Neural cell (in vitro differentiated cells): ENCODE data around the gene RPL35A.

Experiments used
- EP300 ChIP-seq: fragments of 450-650 bp; conservative IDR thresholded peaks from 2 replicates; pipeline ENCODE4 v1.6.1; 2014; ENCODE audit warnings: antibody characterized with exemption, mild to moderate bottlenecking, moderate library complexity; ENCODE audit not compliant: poor library complexity, severe bottlenecking
- EZH2 ChIP-seq: fragments of 200-600, 300-800 bp; shearing (Covaris generic), sonication (generic); IDR thresholded peaks from 2 replicates; pipeline ENCODE4 v1.6.1; 2014; ENCODE audit warnings: antibody characterized with exemption, low read length, borderline replicate concordance, mild to moderate bottlenecking; ENCODE audit not compliant: insufficient read depth, poor library complexity, severe bottlenecking
- TF ChIP-seq, protein P1 (sequence below): fragments of 450-650 bp; IDR thresholded peaks from 2 replicates; pipeline ENCODE4 v1.5.1; 2014; ENCODE audit warnings: antibody characterized with exemption, mild to moderate bottlenecking, moderate library complexity; ENCODE audit not compliant: poor library complexity, severe bottlenecking
- TF ChIP-seq, protein P2 (sequence below): IDR thresholded peaks from 2 replicates; pipeline ENCODE4 v1.6.1; 2012; ENCODE audit warnings: borderline replicate concordance

DNA sequence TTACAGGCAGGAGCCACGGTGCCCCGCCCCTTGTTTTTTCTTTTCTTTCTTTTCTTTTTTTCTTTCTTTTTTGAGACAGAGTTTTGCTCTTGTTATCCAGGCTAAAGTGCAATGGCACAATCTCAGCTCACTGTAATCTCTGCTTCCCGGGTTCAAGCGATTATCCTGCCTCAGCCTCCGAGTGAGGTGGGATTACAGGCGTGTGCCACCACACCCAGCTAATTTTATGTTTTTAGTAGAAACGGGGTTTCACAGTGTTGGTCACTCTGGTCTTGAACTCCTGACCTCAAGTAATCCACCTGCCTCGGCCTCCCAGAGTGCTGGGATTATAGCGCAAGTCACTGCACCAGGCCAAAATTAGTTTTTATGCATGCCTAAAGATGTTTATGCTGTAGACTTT is 2.5 kb downstream of the RPL35A start:
- TF ChIP-seq EP300: no peak
- TF ChIP-seq, protein P1, sequence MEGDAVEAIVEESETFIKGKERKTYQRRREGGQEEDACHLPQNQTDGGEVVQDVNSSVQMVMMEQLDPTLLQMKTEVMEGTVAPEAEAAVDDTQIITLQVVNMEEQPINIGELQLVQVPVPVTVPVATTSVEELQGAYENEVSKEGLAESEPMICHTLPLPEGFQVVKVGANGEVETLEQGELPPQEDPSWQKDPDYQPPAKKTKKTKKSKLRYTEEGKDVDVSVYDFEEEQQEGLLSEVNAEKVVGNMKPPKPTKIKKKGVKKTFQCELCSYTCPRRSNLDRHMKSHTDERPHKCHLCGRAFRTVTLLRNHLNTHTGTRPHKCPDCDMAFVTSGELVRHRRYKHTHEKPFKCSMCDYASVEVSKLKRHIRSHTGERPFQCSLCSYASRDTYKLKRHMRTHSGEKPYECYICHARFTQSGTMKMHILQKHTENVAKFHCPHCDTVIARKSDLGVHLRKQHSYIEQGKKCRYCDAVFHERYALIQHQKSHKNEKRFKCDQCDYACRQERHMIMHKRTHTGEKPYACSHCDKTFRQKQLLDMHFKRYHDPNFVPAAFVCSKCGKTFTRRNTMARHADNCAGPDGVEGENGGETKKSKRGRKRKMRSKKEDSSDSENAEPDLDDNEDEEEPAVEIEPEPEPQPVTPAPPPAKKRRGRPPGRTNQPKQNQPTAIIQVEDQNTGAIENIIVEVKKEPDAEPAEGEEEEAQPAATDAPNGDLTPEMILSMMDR: no peak
- TF ChIP-seq EZH2: no peak
- TF ChIP-seq, protein P2, sequence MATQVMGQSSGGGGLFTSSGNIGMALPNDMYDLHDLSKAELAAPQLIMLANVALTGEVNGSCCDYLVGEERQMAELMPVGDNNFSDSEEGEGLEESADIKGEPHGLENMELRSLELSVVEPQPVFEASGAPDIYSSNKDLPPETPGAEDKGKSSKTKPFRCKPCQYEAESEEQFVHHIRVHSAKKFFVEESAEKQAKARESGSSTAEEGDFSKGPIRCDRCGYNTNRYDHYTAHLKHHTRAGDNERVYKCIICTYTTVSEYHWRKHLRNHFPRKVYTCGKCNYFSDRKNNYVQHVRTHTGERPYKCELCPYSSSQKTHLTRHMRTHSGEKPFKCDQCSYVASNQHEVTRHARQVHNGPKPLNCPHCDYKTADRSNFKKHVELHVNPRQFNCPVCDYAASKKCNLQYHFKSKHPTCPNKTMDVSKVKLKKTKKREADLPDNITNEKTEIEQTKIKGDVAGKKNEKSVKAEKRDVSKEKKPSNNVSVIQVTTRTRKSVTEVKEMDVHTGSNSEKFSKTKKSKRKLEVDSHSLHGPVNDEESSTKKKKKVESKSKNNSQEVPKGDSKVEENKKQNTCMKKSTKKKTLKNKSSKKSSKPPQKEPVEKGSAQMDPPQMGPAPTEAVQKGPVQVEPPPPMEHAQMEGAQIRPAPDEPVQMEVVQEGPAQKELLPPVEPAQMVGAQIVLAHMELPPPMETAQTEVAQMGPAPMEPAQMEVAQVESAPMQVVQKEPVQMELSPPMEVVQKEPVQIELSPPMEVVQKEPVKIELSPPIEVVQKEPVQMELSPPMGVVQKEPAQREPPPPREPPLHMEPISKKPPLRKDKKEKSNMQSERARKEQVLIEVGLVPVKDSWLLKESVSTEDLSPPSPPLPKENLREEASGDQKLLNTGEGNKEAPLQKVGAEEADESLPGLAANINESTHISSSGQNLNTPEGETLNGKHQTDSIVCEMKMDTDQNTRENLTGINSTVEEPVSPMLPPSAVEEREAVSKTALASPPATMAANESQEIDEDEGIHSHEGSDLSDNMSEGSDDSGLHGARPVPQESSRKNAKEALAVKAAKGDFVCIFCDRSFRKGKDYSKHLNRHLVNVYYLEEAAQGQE: no peak
